Neural cell (in vitro differentiated cells): ENCODE data around the gene PTPRN2. TPM values are rescaled to one million over a fixed set of nuclear protein-coding genes. Genes with fewer than 3 reads are reported as not detected.

Experiments used
- H2AFZ ChIP-seq: fragments of 200-600, 300-800 bp; sonication (generic), shearing (Covaris generic); 2 replicates; pipeline ENCODE4 v1.6.0; 2014; ENCODE audit warnings: low read depth, mild to moderate bottlenecking, antibody characterized with exemption, low read length, moderate library complexity
- H3F3A ChIP-seq: fragments of 200-600 bp; shearing (Covaris generic); 2 replicates; pipeline ENCODE4 v1.6.1; 2016; ENCODE audit warnings: mild to moderate bottlenecking, moderate library complexity, mixed read lengths, antibody characterized with exemption, low read length; ENCODE audit not compliant: insufficient read depth, poor library complexity, severe bottlenecking
- H3K27ac ChIP-seq: fragments of 200-600, 300-800 bp; sonication (generic), shearing (Covaris generic); 2 replicates; pipeline ENCODE4 v1.5.1; 2014; ENCODE audit warnings: mild to moderate bottlenecking, low read length, moderate library complexity
- H3K27me3 ChIP-seq: fragments of 300-800, 200-600 bp; sonication (generic), shearing (Covaris generic); 2 replicates; pipeline ENCODE4 v1.6.0; 2014; ENCODE audit warnings: mild to moderate bottlenecking, low read depth, low read length, moderate library complexity; ENCODE audit not compliant: insufficient read depth
- H3K36me3 ChIP-seq: fragments of 300-800, 200-600 bp; sonication (generic), shearing (Covaris generic); 2 replicates; pipeline ENCODE4 v1.5.1; 2014; ENCODE audit warnings: mild to moderate bottlenecking, antibody characterized with exemption, low read length, moderate library complexity; ENCODE audit not compliant: insufficient read depth
- H3K4me2 ChIP-seq: fragments of 300-800, 200-600 bp; sonication (generic), shearing (Covaris generic); 2 replicates; pipeline ENCODE4 v1.6.0; 2014; ENCODE audit warnings: mild to moderate bottlenecking, low read length
- H3K4me3 ChIP-seq: fragments of 300-800, 200-600 bp; sonication (generic), shearing (Covaris generic); 2 replicates; pipeline ENCODE4 v1.5.1; 2014; ENCODE audit warnings: mild to moderate bottlenecking, low read length, moderate library complexity
- H3K79me2 ChIP-seq: fragments of 200-600 bp; shearing (Covaris generic); replicated peaks from 2 replicates; pipeline ENCODE4 v1.6.0; 2014; ENCODE audit warnings: mild to moderate bottlenecking, low read length, moderate library complexity; ENCODE audit not compliant: insufficient read depth
- H3K9ac ChIP-seq: fragments of 300-800, 200-600 bp; sonication (generic), shearing (Covaris generic); 2 replicates; pipeline ENCODE4 v1.6.1; 2016; ENCODE audit warnings: mild to moderate bottlenecking, low read length, mixed read lengths
- H3K9me2 ChIP-seq: fragments of 200-600 bp; shearing (Covaris generic); 2 replicates; pipeline ENCODE4 v1.6.1; 2016; ENCODE audit warnings: mild to moderate bottlenecking, low read length, mixed read lengths; ENCODE audit not compliant: insufficient read depth
- H3K9me3 ChIP-seq: fragments of 200-600, 300-800 bp; sonication (generic), shearing (Covaris generic); 2 replicates; pipeline ENCODE4 v1.6.1; 2016; ENCODE audit warnings: mild to moderate bottlenecking, mixed run types, low read length, moderate library complexity, mixed read lengths
- H4K20me1 ChIP-seq: fragments of 200-600 bp; shearing (Covaris generic); 2 replicates; pipeline ENCODE4 v1.6.1; 2016; ENCODE audit warnings: mild to moderate bottlenecking, mixed run types; ENCODE audit not compliant: insufficient read depth
- EP300 ChIP-seq: fragments of 450-650 bp; conservative IDR thresholded peaks from 2 replicates; pipeline ENCODE4 v1.6.1; 2014; ENCODE audit warnings: antibody characterized with exemption, mild to moderate bottlenecking, moderate library complexity; ENCODE audit not compliant: poor library complexity, severe bottlenecking
- EZH2 ChIP-seq: fragments of 200-600, 300-800 bp; shearing (Covaris generic), sonication (generic); IDR thresholded peaks from 2 replicates; pipeline ENCODE4 v1.6.1; 2014; ENCODE audit warnings: antibody characterized with exemption, low read length, borderline replicate concordance, mild to moderate bottlenecking; ENCODE audit not compliant: insufficient read depth, poor library complexity, severe bottlenecking
- MXI1 ChIP-seq: fragments of 450-650 bp; conservative IDR thresholded peaks from 2 replicates; pipeline ENCODE4 v1.6.1; 2014; ENCODE audit warnings: antibody characterized with exemption, mild to moderate bottlenecking; ENCODE audit not compliant: poor library complexity, severe bottlenecking
- POLR2AphosphoS5 ChIP-seq: IDR thresholded peaks from 2 replicates; pipeline ENCODE4 v1.6.1; 2012
- RAD21 ChIP-seq: fragments of 450-650 bp; conservative IDR thresholded peaks from 2 replicates; pipeline ENCODE4 v1.6.1; 2014; ENCODE audit warnings: antibody characterized with exemption, mild to moderate bottlenecking, moderate library complexity
- SMC3 ChIP-seq: fragments of 450-650 bp; conservative IDR thresholded peaks from 2 replicates; pipeline ENCODE4 v1.6.1; 2014; ENCODE audit warnings: antibody characterized with exemption, mild to moderate bottlenecking, moderate library complexity; ENCODE audit not compliant: poor library complexity
- TAF1 ChIP-seq: IDR thresholded peaks from 2 replicates; pipeline ENCODE4 v1.6.1; 2012; ENCODE audit warnings: low read depth
- polyA plus RNA-seq: library from polyadenylated mRNA; depleted of rRNA; stranded (reverse); fragments of >200 nt; gene quantifications from 2 replicates; pipeline ENCODE4 v1.2.3, GENCODE V29; 2014
- TF ChIP-seq, protein P1 (sequence below): IDR thresholded peaks from 2 replicates; pipeline ENCODE4 v1.6.1; 2012; ENCODE audit warnings: borderline replicate concordance
- TF ChIP-seq, protein P2 (sequence below): fragments of 450-650 bp; IDR thresholded peaks from 2 replicates; pipeline ENCODE4 v1.5.1; 2014; ENCODE audit warnings: antibody characterized with exemption, mild to moderate bottlenecking, moderate library complexity; ENCODE audit not compliant: poor library complexity, severe bottlenecking

The PTPRN2 gene
- polyA plus RNA-seq, 1 donor from 2014 or later = 31.0 TPM

GRCh38 chr7:158077934-158078910 lies 509.4 kb downstream of the PTPRN2 start:
- Histone ChIP-seq H3K27ac (no peak overlapping the region), H3K9me3 (no peaks in the 10 kb centered on the region), H3K27me3 (no peaks in the 10 kb centered on the region), H3K79me2 (no peaks in the 10 kb centered on the region), H3K36me3 (peaks cover 6% of the 10 kb centered on the region), H4K20me1 (no peaks in the 10 kb centered on the region), H3K9me2 (no peaks in the 10 kb centered on the region), H3K9ac (no peak overlapping the region), H3K4me3 (no peak overlapping the region), H2AFZ (no peak overlapping the region), H3F3A (no peaks in the 10 kb centered on the region), H3K4me2 (no peak overlapping the region)
- TF ChIP-seq POLR2AphosphoS5 = no peak

DNA sequence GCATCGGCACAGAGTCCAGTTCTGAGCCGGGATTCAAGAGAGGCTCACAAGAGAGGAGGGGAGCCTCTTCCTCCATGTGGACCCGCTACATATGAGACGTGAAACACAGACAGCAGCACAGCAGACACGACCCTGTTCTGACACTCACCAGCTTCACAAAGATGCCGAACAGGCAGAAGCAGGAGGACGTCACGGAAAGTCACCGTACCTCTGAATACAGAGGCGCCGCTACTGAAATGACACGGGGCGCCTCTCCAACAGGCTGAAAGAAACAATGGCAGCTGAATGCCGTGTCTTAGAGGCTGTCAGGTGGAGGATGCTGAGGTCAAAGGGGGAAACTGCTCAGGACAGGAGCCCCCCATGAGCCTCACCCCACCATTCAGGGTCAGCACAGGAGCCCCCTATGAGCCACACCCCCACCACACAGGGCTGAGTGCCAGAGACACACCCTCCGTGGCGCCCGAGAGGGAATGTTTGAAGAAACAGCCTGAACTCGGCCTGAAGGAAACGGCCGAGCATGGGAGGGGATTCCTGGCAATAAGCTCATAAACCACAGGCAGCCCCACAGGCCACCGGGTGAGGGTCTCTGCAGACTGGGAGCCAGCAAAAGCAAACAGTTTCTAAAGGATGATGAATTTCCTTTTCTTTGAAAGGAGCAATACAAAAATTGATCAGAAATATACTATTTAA lies 510.3 kb downstream of the PTPRN2 start:
- Histone ChIP-seq H2AFZ (no peak overlapping the region), H3K27me3 (no peaks in the 10 kb centered on the region), H3F3A (no peaks in the 10 kb centered on the region), H3K4me2 (no peak overlapping the region), H3K36me3 (peaks cover 6% of the 10 kb centered on the region), H3K79me2 (no peaks in the 10 kb centered on the region), H3K9me2 (no peaks in the 10 kb centered on the region), H3K9me3 (no peaks in the 10 kb centered on the region), H4K20me1 (no peaks in the 10 kb centered on the region), H3K27ac (no peak overlapping the region), H3K4me3 (no peak overlapping the region), H3K9ac (no peak overlapping the region)
- TF ChIP-seq EZH2 (no peak), SMC3 (no peak), EP300 (no peak), RAD21 (no peak), MXI1 (no peak), POLR2AphosphoS5 (no peak), TAF1 (no peak)
- TF ChIP-seq, protein P1, sequence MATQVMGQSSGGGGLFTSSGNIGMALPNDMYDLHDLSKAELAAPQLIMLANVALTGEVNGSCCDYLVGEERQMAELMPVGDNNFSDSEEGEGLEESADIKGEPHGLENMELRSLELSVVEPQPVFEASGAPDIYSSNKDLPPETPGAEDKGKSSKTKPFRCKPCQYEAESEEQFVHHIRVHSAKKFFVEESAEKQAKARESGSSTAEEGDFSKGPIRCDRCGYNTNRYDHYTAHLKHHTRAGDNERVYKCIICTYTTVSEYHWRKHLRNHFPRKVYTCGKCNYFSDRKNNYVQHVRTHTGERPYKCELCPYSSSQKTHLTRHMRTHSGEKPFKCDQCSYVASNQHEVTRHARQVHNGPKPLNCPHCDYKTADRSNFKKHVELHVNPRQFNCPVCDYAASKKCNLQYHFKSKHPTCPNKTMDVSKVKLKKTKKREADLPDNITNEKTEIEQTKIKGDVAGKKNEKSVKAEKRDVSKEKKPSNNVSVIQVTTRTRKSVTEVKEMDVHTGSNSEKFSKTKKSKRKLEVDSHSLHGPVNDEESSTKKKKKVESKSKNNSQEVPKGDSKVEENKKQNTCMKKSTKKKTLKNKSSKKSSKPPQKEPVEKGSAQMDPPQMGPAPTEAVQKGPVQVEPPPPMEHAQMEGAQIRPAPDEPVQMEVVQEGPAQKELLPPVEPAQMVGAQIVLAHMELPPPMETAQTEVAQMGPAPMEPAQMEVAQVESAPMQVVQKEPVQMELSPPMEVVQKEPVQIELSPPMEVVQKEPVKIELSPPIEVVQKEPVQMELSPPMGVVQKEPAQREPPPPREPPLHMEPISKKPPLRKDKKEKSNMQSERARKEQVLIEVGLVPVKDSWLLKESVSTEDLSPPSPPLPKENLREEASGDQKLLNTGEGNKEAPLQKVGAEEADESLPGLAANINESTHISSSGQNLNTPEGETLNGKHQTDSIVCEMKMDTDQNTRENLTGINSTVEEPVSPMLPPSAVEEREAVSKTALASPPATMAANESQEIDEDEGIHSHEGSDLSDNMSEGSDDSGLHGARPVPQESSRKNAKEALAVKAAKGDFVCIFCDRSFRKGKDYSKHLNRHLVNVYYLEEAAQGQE = no peak
- TF ChIP-seq, protein P2, sequence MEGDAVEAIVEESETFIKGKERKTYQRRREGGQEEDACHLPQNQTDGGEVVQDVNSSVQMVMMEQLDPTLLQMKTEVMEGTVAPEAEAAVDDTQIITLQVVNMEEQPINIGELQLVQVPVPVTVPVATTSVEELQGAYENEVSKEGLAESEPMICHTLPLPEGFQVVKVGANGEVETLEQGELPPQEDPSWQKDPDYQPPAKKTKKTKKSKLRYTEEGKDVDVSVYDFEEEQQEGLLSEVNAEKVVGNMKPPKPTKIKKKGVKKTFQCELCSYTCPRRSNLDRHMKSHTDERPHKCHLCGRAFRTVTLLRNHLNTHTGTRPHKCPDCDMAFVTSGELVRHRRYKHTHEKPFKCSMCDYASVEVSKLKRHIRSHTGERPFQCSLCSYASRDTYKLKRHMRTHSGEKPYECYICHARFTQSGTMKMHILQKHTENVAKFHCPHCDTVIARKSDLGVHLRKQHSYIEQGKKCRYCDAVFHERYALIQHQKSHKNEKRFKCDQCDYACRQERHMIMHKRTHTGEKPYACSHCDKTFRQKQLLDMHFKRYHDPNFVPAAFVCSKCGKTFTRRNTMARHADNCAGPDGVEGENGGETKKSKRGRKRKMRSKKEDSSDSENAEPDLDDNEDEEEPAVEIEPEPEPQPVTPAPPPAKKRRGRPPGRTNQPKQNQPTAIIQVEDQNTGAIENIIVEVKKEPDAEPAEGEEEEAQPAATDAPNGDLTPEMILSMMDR = no peak
